Mucosa of rectum (tissue), 2 donors: ENCODE measurements around the gene SYNDIG1.

Source experiments
- H3K27ac ChIP-seq, 2 donors: one replicate each; pipeline ENCODE4 v1.7.0; 2013; ENCODE audit warnings: inconsistent platforms in 2 of 2, low read depth in 2 of 2, low read length in 2 of 2
- H3K27me3 ChIP-seq, 2 donors: one replicate each; pipeline ENCODE4 v1.7.0; 2013; ENCODE audit warnings: low read length in 2 of 2; ENCODE audit not compliant: control insufficient read depth in 2 of 2, insufficient read depth in 2 of 2
- H3K36me3 ChIP-seq, 2 donors: one replicate each; pipeline ENCODE4 v1.7.0; 2013; ENCODE audit warnings: low read length in 2 of 2; ENCODE audit not compliant: control insufficient read depth in 2 of 2, insufficient read depth in 2 of 2
- H3K4me1 ChIP-seq, 2 donors: one replicate each; pipeline ENCODE4 v1.7.0; 2013; ENCODE audit warnings: low read length in 2 of 2, mild to moderate bottlenecking in 1 of 2; ENCODE audit not compliant: control insufficient read depth in 2 of 2, insufficient read depth in 2 of 2
- H3K4me3 ChIP-seq, 2 donors: one replicate each; pipeline ENCODE4 v1.7.0; 2013; ENCODE audit warnings: low read length in 2 of 2
- H3K9ac ChIP-seq, 2 donors: one replicate each; pipeline ENCODE4 v1.7.0; 2013; ENCODE audit warnings: low read length in 2 of 2, low read depth in 1 of 2, mild to moderate bottlenecking in 1 of 2
- H3K9me3 ChIP-seq, 2 donors: one replicate each; pipeline ENCODE4 v1.7.0; 2013; ENCODE audit warnings: low read length in 2 of 2; ENCODE audit not compliant: control insufficient read depth in 2 of 2
- donor health status: healthy.
- donor health status: Normal muscosa, but diverticular disease.

Gene SYNDIG1

GRCh38 chr20:24704899-24705298, 235.5 kb downstream of the SYNDIG1 start:
- Histone ChIP-seq H3K9me3 (no peaks in the 10 kb centered on the region), H3K36me3 (no peaks in the 10 kb centered on the region), H3K9ac (no peak overlapping the region), H3K27me3 (no peaks in the 10 kb centered on the region), H3K4me3 (no peak overlapping the region), H3K27ac (no peak overlapping the region), H3K4me1 (no peaks in the 10 kb centered on the region)

- Histone ChIP-seq H3K9me3 (no peaks in the 10 kb centered on the region), H3K27ac (no peak overlapping the region), H3K9ac (no peak overlapping the region), H3K4me1 (no peaks in the 10 kb centered on the region), H3K36me3 (no peaks in the 10 kb centered on the region), H3K27me3 (no peaks in the 10 kb centered on the region), H3K4me3 (no peak overlapping the region)
These were observed 236.1 kb downstream of the SYNDIG1 start for GRCh38 chr20:24705486-24705885.

- no peak overlapping the region for H3K9ac ChIP-seq
- no peaks in the 10 kb centered on the region for H3K36me3 ChIP-seq
- peaks cover 0 to 2% of the 10 kb centered on the region in 2 donors for H3K9me3 ChIP-seq
- H3K27me3 ChIP-seq, result no peaks in the 10 kb centered on the region
- H3K4me1 ChIP-seq, result no peaks in the 10 kb centered on the region
- H3K27ac ChIP-seq, result no peak overlapping the region
- H3K4me3 ChIP-seq, result no peak overlapping the region
These were observed 239.2 kb downstream of the SYNDIG1 start for GRCh38 chr20:24708411-24709295.
